Ascending aorta (tissue), 2 donors: Measurements from ENCODE around the gene C3orf22. TPM values are rescaled to one million over a fixed set of nuclear protein-coding genes. Genes with fewer than 3 reads are reported as not detected.

Experiments used
- DNase-seq, 2 donors: peaks; one replicate each; pipeline ENCODE4 v3.0.0-alpha.2; 2019; ENCODE audit warnings: low spot score in 2 of 2
- H3K27ac ChIP-seq, 2 donors: fragments of 200-600 bp; sonication (generic); one replicate each; pipeline ENCODE4 v1.5.1; 2016 to 2017; ENCODE audit warnings: mild to moderate bottlenecking in 1 of 2
- H3K27me3 ChIP-seq: fragments of 200-600 bp; sonication (generic); one replicate; pipeline ENCODE4 v1.5.1; 2017
- H3K36me3 ChIP-seq, 2 donors: fragments of 200-600 bp; sonication (generic); one replicate each; pipeline ENCODE4 v1.5.1; 2016
- H3K4me1 ChIP-seq, 2 donors: fragments of 200-600 bp; sonication (generic); one replicate each; pipeline ENCODE4 v1.5.1; 2016 to 2017; ENCODE audit warnings: mild to moderate bottlenecking in 1 of 2
- H3K4me3 ChIP-seq, 2 donors: fragments of 200-600 bp; sonication (generic); one replicate each; pipeline ENCODE4 v1.5.1; 2016 to 2017; ENCODE audit warnings: mild to moderate bottlenecking in 1 of 2
- H3K9me3 ChIP-seq, 2 donors: fragments of 200-600 bp; sonication (generic); one replicate each; pipeline ENCODE4 v1.5.1; 2016
- intact Hi-C: fragments of 100-400 bp; cut with DNase I; formaldehyde crosslinking; loops from one replicate; pipeline ENCODE4 v1.15.1; 2023
- total RNA-seq: library from RNA; depleted of rRNA; stranded (reverse); fragments of >200 nt; gene quantifications from one replicate; pipeline ENCODE4 v1.1.0, GENCODE V29; 2016
- TF ChIP-seq, protein P1 (sequence below), 3 experiments: fragments of 200-600 bp in 2 of 3; fragments of 450-650 bp in 1 of 3; sonication (generic) in 2 of 3; IDR thresholded peaks; one replicate each; pipeline ENCODE4 v1.5.1; 2016 to 2019; ENCODE audit warnings: antibody characterized with exemption in 3 of 3, mild to moderate bottlenecking in 1 of 3, moderate library complexity in 1 of 3

The C3orf22 gene
- total RNA-seq, 1 donor from 2014 or later = not detected

GRCh38 chr3:126516936-126517290 is 41.8 kb downstream of the C3orf22 start:
- TF ChIP-seq, protein P1, sequence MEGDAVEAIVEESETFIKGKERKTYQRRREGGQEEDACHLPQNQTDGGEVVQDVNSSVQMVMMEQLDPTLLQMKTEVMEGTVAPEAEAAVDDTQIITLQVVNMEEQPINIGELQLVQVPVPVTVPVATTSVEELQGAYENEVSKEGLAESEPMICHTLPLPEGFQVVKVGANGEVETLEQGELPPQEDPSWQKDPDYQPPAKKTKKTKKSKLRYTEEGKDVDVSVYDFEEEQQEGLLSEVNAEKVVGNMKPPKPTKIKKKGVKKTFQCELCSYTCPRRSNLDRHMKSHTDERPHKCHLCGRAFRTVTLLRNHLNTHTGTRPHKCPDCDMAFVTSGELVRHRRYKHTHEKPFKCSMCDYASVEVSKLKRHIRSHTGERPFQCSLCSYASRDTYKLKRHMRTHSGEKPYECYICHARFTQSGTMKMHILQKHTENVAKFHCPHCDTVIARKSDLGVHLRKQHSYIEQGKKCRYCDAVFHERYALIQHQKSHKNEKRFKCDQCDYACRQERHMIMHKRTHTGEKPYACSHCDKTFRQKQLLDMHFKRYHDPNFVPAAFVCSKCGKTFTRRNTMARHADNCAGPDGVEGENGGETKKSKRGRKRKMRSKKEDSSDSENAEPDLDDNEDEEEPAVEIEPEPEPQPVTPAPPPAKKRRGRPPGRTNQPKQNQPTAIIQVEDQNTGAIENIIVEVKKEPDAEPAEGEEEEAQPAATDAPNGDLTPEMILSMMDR (IDR thresholded peaks at IDR 0.05) = no peak
- Histone ChIP-seq H3K4me3 (no peak overlapping the region), H3K27me3 (no peaks in the 10 kb centered on the region), H3K27ac (no peak overlapping the region), H3K4me1 (no peaks in the 10 kb centered on the region), H3K9me3 (no peaks in the 10 kb centered on the region), H3K36me3 (no peaks in the 10 kb centered on the region)
- intact Hi-C loops = no loop called here
- DNase-seq = no peak

- DNase-seq = no peak
- Histone ChIP-seq H3K9me3 (no peaks in the 10 kb centered on the region), H3K27ac (no peak overlapping the region), H3K4me1 (no peaks in the 10 kb centered on the region), H3K27me3 (no peaks in the 10 kb centered on the region), H3K36me3 (no peaks in the 10 kb centered on the region), H3K4me3 (no peak overlapping the region)
- intact Hi-C loops = no loop called here
- TF ChIP-seq, protein P1 (IDR thresholded peaks at IDR 0.05) = no peak
Observed at GRCh38 chr3:126516152-126516935, 42.4 kb downstream of the C3orf22 start.

GRCh38 chr3:126515066-126515706 is 43.5 kb downstream of the C3orf22 start:
- no peaks in the 10 kb centered on the region for H3K27me3 ChIP-seq
- no peak overlapping the region for H3K4me3 ChIP-seq
- no peak for DNase-seq
- TF ChIP-seq, protein P1 (IDR thresholded peaks at IDR 0.05) = no peak
- H3K27ac ChIP-seq = no peak overlapping the region
- no peaks in the 10 kb centered on the region for H3K36me3 ChIP-seq
- H3K9me3 ChIP-seq = no peaks in the 10 kb centered on the region
- intact Hi-C loops = no loop called here
- H3K4me1 ChIP-seq = no peaks in the 10 kb centered on the region

DNA sequence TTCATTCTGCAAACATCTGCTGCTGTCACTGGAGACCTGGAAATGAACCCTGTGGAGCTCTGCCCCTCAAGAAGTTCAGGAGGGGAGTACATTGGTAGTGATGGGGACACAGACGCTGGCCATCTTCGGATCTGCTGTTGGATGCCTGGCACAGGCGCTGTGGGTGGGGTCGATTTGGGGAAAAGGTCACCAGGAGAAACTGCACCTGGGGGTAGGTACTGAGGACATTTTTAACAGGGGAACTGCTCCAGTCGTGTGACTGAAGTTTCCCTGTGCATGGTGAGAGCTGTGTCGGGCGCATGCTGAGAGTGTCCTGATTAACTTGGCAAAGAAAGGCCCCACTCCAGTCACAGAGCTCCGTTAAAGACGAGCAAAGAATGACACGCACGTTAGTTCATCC is 44.6 kb downstream of the C3orf22 start:
- intact Hi-C loops = no loop called here
- DNase-seq = no peak
- TF ChIP-seq, protein P1 (IDR thresholded peaks at IDR 0.05) = no peak

GRCh38 chr3:126512916-126513650 is 45.6 kb downstream of the C3orf22 start:
- TF ChIP-seq, protein P1 (IDR thresholded peaks at IDR 0.05) = no peak
- Histone ChIP-seq H3K9me3 (no peaks in the 10 kb centered on the region), H3K4me3 (no peak overlapping the region), H3K4me1 (no peaks in the 10 kb centered on the region), H3K27ac (no peak overlapping the region), H3K36me3 (no peaks in the 10 kb centered on the region), H3K27me3 (no peaks in the 10 kb centered on the region)
- intact Hi-C loops = no loop called here
- DNase-seq = no peak

More for the DNA sequence above, 44.6 kb downstream of the C3orf22 start:
- H3K27me3 ChIP-seq = no peaks in the 10 kb centered on the region
- H3K27ac ChIP-seq = no peak overlapping the region
- no peaks in the 10 kb centered on the region for H3K9me3 ChIP-seq
- H3K36me3 ChIP-seq = no peaks in the 10 kb centered on the region
- no peak overlapping the region for H3K4me3 ChIP-seq
- H3K4me1 ChIP-seq = no peaks in the 10 kb centered on the region
